Measurements from ENCODE around the gene DCAF4.

Gene DCAF4

DNA sequence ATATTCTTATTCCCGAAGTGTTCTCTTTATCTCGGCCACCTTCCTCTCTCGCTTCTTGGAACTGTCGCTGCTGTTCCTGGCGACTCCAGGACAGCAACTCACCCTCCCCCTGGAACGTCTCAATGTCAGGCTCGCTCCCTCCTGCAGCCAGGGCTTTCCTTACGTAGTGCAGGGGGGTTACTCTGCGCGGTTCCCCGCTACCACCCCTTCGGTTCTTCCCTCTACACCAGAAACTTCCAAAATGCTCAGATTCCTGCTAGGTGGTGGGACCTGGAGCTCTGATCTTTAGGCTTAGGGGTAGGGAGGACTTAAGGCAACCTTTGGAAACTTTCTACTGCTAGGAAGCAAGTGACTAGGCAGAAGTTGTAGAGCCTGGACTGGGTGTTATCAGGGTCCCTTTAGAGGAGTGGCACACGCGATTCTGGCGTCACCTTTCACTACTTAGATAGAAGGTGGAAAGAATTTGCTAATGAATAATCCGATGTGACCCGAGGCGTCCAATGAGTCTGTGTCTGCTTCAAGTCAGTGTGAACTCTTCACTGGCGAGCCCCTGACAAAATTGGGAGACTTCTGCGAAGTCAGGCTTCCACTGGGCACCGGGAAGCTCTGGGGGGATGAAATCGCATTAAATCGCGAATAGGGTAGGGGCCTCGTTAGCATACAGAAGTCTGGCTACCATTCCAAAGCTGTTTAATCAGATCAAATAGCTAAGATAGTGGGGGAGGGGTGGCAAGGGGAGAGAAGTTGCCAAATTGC is 31.5 kb upstream of the DCAF4 start:
- FAIRE-seq: no peak

DNA sequence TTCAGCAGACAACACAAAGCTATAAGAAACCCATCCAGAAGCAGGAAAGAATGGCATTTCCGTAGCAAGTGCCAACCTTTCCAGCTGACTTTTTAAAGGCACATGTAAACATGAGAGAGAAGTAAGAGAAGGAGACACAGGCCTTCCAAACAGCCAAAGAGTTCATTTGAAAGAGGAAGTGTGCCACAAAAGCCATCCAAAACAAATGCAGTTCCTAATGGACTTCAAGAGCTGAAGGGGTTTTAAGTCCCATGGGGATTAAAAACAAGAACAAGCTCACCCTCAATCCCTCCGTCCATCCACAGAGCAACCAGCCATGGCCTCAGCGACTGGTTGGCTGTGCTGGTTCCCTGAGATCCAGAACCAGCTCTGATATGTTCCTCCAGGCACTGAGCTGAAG is 27.8 kb upstream of the DCAF4 start:
- no peak for FAIRE-seq

- FAIRE-seq: no peak
Measured at GRCh38 chr14:72901361-72901760, 24.9 kb upstream of the DCAF4 start.

- no peak for FAIRE-seq
Measured at GRCh38 chr14:72902801-72903530, 23.3 kb upstream of the DCAF4 start.

GRCh38 chr14:72903716-72904115 is 22.5 kb upstream of the DCAF4 start:
- no peak for FAIRE-seq

- no peak for FAIRE-seq
Measured at GRCh38 chr14:72904218-72904617, 22.0 kb upstream of the DCAF4 start.

GRCh38 chr14:72904840-72905561 is 21.3 kb upstream of the DCAF4 start:
- no peak for FAIRE-seq

DNA sequence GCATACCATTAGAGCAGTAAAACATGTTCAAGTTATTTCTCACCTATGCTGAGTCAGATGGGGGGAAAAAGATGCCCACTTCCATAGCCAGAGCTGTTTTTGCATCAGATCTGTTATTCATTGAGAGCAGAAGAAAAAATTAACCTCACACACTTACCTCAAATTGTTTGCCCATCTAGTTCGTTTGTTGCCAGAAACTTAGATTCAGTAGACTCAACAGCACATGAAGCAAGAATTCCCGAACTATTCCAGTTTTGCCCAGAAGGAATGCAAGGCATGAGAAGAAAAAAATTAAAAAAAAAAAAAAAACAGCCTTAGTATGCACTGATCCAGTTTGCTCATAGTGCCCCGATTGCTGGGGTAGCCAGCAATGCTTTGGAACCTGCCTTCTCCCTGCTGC is 19.9 kb upstream of the DCAF4 start:
- FAIRE-seq: no peak

GRCh38 chr14:72906879-72907278 is 19.4 kb upstream of the DCAF4 start:
- FAIRE-seq: no peak

- no peak for FAIRE-seq
Measured at GRCh38 chr14:72907886-72908285, 18.4 kb upstream of the DCAF4 start.

DNA sequence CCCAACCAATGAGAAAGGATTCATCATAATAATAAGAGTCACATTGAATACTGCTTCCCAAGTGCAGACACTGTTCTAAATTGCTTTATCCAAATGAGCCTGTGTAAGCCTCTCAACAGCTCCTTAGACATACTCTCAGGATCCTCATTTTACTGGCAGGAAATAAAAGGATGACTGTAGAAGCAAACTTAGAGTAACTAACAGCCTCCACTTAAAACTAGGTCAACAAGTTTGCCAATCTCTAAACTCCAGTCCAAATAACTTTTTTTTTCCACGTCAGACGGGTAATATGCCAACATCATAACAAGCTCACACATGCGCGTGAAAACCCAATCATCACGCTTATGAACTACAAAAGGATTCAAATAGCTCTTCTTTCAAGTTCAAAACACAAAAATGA is 17.1 kb upstream of the DCAF4 start:
- no peak for FAIRE-seq

DNA sequence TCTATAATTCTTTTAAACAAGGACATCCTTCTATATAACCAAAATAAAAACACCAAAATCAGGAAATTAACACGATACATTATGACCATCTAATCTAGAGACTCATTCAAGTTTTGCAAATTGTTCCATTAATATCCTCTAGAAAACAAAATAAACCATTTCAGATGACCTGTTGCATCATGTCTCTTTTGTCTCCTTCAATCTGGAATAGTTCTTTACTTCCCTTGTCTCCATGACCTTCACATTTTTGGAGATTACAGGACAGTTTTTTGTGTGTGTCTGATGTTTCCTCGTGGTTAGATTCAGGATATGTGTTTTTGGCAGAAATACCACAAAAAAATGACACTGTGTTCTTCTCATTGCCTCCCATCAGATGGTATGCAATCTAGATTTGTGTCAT is 12.5 kb upstream of the DCAF4 start:
- no peak for FAIRE-seq

GRCh38 chr14:72916174-72916573 is 10.1 kb upstream of the DCAF4 start:
- FAIRE-seq: no peak

DNA sequence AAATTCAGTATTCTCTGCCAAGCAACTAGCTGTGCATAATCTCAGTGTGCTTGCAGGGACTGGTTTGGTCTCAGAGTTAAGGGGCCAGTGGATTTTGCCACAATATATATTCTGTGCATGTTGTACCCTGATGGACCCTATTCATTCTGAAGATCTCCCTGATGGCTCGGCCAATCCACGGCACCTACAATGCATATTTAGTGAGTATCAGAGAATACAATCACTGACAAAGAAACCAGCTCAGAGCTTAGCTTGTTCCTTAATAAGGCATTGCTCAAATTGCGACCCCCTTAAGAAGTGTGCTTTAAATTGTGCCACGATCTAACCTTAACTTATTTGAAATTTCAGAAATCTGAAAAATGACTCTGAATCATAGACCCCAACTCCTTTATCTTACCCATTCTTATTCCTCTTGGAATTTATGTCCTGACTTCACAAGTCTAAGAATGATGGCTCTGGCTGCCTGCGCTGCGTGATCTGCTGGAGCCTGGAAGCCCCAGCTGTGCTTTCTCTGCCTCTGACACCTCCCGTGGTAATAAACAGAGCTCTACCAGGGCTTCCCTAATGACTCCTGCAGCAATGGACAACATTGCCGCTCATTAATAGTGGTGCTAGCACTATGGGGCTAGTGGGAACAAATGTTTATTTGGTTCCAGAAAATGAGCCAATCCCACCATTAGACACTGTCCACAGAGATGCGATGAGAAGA is 9.0 kb upstream of the DCAF4 start:
- no peak for FAIRE-seq

DNA sequence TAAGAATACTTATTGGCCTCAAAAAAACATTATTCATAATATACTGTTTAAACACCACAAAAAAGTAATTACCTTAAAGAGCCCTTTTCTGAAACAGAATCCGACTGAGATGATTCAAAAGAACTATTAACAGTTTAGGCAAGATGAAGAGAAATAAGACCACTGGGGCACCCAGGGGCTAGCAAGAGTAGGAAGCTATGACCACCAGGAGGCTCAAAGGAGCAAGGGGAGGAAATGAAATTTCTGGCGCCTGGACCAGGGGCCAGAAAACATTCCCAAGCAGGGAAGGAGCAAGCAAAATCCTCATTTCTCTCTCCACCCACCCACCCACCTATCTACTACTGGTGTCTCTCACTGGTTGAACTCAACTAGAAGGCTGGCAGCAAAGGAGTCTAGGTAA is 6.3 kb upstream of the DCAF4 start:
- no peak for FAIRE-seq

DNA sequence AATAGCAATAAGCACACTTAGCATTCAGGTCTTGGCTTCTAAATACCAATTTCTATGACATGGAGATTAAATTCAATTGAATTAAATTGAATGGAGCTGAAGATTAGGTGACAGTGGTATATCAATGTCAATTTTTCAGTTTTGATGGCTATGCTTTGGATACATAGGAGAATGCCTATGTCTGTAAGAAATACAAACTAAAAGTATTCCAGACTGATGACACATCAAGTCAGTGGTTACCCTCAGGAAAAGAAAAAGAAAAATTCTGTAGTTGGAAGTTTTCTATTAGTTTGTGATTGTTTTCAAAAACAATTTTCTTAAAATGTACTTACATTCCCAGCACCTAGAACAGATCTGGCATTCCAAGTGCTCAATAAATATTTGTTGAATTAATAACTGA is 4.9 kb upstream of the DCAF4 start:
- FAIRE-seq: no peak

GRCh38 chr14:72924337-72924736 is 1.9 kb upstream of the DCAF4 start:
- FAIRE-seq: no peak

DNA sequence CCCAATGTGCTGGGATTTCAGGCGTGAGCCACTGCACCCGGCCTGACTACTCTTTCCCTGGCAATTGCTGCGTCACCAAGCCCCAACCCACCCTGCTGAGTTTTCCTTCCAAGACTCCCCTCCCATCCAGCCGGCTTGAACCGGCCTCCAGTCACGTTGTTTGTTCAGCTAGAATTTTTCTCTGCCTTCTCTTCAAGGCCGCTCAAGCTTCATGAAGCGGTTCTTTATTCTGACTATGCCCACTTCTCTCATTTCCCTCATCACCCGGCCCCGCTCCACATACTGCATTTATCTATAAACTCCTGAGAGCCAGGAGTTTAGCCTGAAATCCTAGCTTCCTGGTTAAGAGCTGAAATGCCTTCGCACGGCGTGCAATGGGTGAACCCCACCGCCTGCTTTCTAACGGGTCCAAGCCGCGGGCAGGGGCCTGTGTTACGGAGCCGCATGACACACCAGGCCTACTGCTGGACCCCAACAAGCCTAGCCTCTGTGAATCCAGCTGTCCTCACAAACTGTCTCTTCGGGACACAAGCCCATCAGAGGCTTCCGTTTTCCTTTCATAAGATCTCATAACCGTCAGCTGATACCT is 999 bp upstream of the DCAF4 start:
- no peak for FAIRE-seq

DNA sequence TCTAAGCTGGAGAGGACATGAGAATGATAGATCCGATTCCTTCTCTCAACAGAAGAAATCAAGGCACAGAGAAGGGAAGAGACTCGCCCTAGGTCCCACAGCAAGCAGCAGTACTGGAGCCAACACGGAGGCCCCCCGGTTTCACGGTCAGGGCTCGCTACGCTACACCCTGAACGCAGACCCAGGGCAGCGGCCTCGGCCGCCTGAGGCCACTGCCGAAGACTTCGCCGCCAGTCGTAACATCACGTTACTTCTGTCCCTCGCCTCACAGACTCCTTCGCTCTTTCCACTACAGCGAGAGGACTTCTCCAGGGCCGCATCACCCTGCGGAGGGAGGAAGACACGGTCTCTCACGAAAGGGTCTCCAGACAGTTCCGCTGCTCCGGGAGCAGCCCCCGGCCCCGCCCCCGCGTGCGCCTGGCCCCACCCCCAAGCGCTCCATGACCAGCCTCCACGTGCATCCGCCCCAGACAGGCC is 411 bp upstream of the DCAF4 start:
- FAIRE-seq: no peak

DNA sequence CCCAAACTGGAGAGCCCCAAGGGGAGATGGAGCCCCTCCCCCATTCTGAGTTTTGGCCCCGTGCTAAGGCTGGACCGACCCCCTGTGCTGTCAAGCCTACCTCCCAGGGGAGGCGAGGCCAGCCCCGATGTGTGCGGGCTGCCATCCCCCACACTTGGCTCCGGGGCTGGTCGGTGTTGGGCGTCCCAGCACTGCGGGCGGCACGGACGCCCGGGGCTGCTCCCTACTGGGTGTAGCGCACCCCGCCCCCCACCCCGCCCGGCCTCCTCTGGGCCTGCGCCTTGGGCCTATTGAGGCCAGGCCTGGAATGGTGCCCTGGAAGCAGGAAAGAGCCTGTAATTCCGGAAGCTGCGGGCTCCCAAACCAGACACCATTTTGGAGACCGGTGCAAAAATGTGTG is 2.6 kb downstream of the DCAF4 start:
- no peak for FAIRE-seq

DNA sequence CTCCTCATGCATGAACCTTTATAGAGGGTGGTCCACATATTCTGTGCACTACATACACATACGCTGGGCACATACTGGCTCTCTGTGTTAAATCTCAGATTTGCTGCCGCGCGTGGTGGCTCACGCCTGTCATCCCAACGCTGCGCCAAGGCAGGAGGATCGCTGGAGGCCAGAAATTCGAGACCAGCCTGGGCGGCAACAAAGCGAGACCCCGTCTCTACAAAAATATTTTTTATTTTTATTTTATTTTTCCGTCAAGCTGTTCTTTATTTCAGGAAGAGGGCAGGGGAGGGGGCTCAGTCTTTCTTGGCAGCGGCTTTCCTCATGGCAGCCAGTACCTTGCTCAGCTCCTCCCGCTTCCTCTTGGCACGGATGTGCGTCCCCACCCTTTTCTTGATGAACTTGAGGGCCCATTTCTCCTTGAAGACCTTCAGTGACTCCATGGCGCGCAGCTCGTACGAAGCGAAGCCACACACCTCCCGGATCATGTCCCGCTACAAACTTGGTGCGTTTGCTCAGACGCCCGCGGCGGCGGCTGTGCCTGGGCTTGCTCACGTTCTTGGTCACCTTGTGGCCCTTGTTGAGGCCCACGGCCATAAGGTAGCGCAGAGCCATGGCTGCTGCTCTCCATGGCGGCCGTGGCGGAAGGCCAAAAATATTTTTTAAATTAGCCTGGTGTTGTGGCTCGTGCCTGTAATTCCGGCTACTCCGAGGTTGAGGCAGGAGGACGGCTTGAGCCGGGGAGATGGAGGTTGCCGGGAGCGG is 3.2 kb downstream of the DCAF4 start:
- no peak for FAIRE-seq

DNA sequence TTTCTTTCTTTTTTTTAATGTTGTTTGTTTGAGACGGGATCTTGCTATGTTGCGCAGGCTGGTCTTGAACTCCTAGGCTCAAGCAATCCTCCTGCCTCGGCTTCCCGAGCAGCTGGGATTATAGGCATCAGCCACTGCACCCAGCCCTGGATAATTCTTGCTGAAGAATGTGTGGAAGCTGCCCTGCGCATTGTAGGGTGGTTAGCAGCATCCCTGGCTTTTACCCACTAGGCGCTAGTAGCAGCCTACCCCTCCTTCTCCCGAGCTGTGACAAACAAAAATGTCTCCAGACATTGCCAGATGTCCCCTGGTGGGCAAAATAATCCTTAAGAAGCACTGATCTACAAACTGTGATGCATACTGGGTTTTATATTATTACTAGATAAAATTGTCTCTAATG is 6.6 kb downstream of the DCAF4 start:
- FAIRE-seq: no peak
